Pancreas (tissue), 10 donors: ENCODE measurements around the gene SRPRA. TPM values are rescaled to one million over a fixed set of nuclear protein-coding genes. Genes with fewer than 3 reads are reported as not detected.
A peak's percentile ranks its signal among the peaks of the same experiment; 100 is the strongest.

Source experiments
- ATAC-seq, 4 donors: fragments of 200-7000 bp; cut with Tn5 transposase; one replicate each; pipeline versions ENCODE4 v1.8.0 to v1.9.1; 2020; ENCODE audit warnings: mild to moderate bottlenecking in 4 of 4, moderate library complexity in 4 of 4
- DNase-seq, 6 donors: peaks; one replicate each; pipeline ENCODE4 v3.0.0-alpha.2; 2020
- FAIRE-seq: peaks from 2 replicates; lab custom pipeline; 2012; peaks lifted over from hg19 to GRCh38; lab: Jason Lieb, UNC
- H3K27ac ChIP-seq, 4 donors: fragments of 200-600 bp; sonication (generic); 1 replicate in 3 of 4; 2 replicates in 1 of 4; pipeline versions ENCODE4 v1.5.0 to v1.8.0; 2020
- H3K27me3 ChIP-seq, 4 donors: fragments of 200-600 bp; one replicate each; pipeline ENCODE4 v1.8.0; 2021
- H3K36me3 ChIP-seq, 3 donors: fragments of 200-600 bp; sonication (generic) in 1 of 3; one replicate each; pipeline versions ENCODE4 v1.5.0 to v1.8.0; 2020 to 2021
- H3K4me1 ChIP-seq, 3 donors: fragments of 200-600 bp; one replicate each; pipeline ENCODE4 v1.8.0; 2021
- H3K4me3 ChIP-seq, 4 donors: fragments of 200-600 bp; sonication (generic) in 2 of 4; one replicate each; pipeline versions ENCODE4 v1.5.0 to v1.8.0; 2020 to 2021
- H3K9me3 ChIP-seq, 4 donors: fragments of 200-600 bp; one replicate each; pipeline ENCODE4 v1.8.0; 2021
- CTCF ChIP-seq, 4 donors: fragments of 200-600 bp; sonication (generic) in 3 of 4; IDR thresholded peaks; one replicate each; pipeline versions ENCODE4 v1.5.0 to v1.8.0; 2021; ENCODE audit warnings: antibody characterized with exemption in 4 of 4
- WGBS, 2 donors: extraction: QIAGEN DNeasy Blood & Tissue Kit; methylation state at CpG; one replicate each; pipeline ENCODE4 v1.1.7; 2013; 5-methylcytosine and 5-hydroxymethylcytosine counted together
- intact Hi-C, 3 donors: fragments of 100-400 bp; cut with DNase I; formaldehyde crosslinking; loops; one replicate each; pipeline versions ENCODE4 v1.11.1 to v1.14.2; 2022
- polyA plus RNA-seq, 2 donors: library from polyadenylated mRNA; stranded (reverse); fragments of 200-250 nt; gene quantifications; one replicate each; pipeline ENCODE4 v1.2.3, GENCODE V29; 2013
- total RNA-seq, 6 donors: library from RNA; stranded (reverse); fragmentation: NEBNext Ultra II Directional in 4 of 6; extraction: Animal tissue kit (Norgen Biotek cat#: 25700) in 4 of 6; gene quantifications; one replicate each; pipeline versions ENCODE4 v1.2.1 to v1.2.4, GENCODE V29; 2021 to 2023
- donor health status: healthy with polysubstance abuse.
- donor health status: DM: no; HTN: no; CAD: no; lungs with moderate emphysema.
- donor health status: DM: no; HTN: no; CAD: no.
- donor health status: control.
- donor health status: control.
- donor health status: Bipolar disorder and iron deficiency.
- donor health status: DM: yes; HTN: yes; CAD: no.
- donor health status: DM: no; HTN: no; CAD: no.
- donor health status: DM: no; HTN: no; CAD: no.
- donor health status: DM: yes; HTN: yes; CAD: no.

Gene SRPRA
- total and polyA plus RNA-seq, 8 donors = 76.5 to 178 (median 152) TPM

GRCh38 chr11:126253265-126253664 is 15.4 kb downstream of the SRPRA start:
- Histone ChIP-seq H3K4me1 (peaks cover 0 to 9% (median 6%) of the 10 kb centered on the region in 3 donors), H3K27me3 (no peaks in the 10 kb centered on the region), H3K27ac (no peak overlapping the region), H3K4me3 (no peak overlapping the region), H3K9me3 (no peaks in the 10 kb centered on the region), H3K36me3 (no peaks in the 10 kb centered on the region)
- FAIRE-seq = no peak
- ATAC-seq = peak in 3 of 4 donors; percentile 26 to 72 (median 60)
- no peak for DNase-seq
- no peak for TF ChIP-seq CTCF (IDR thresholded peaks at IDR 0.05)
- 41 to 44% methylated on average over 4 of the region's 4 CpGs for WGBS, 2 donors
- intact Hi-C loops = no loop called here

- Histone ChIP-seq H3K9me3 (no peaks in the 10 kb centered on the region), H3K27me3 (no peaks in the 10 kb centered on the region), H3K4me1 (no peaks in the 10 kb centered on the region), H3K36me3 (no peaks in the 10 kb centered on the region), H3K27ac (no peak overlapping the region), H3K4me3 (no peak overlapping the region)
- intact Hi-C loops = no loop called here
- DNase-seq (no peak), FAIRE-seq (no peak), ATAC-seq (no peak)
- no peak for TF ChIP-seq CTCF (IDR thresholded peaks at IDR 0.05)
- WGBS, 2 donors = 82 to 94% methylated on average over 2 of the region's 2 CpGs
Observed at GRCh38 chr11:126246636-126247035, 22.1 kb downstream of the SRPRA start.

- H3K27me3 ChIP-seq = no peaks in the 10 kb centered on the region
- WGBS, 2 donors = 84 to 97% methylated on average over 4 of the region's 4 CpGs
- DNase-seq (no peak), FAIRE-seq (no peak), ATAC-seq (no peak)
- no peak for TF ChIP-seq CTCF (IDR thresholded peaks at IDR 0.05)
- H3K4me3 ChIP-seq = no peak overlapping the region
- peaks cover 0 to 12% (median 10%) of the 10 kb centered on the region in 3 donors for H3K4me1 ChIP-seq
- H3K9me3 ChIP-seq = no peaks in the 10 kb centered on the region
- no peaks in the 10 kb centered on the region for H3K36me3 ChIP-seq
- intact Hi-C loops = no loop called here
- no peak overlapping the region for H3K27ac ChIP-seq
Observed at GRCh38 chr11:126233391-126233790, 35.3 kb downstream of the SRPRA start.

GRCh38 chr11:126232683-126233082 is 36.0 kb downstream of the SRPRA start:
- Histone ChIP-seq H3K9me3 (no peaks in the 10 kb centered on the region), H3K27ac (no peak overlapping the region), H3K4me1 (peaks cover 0 to 12% (median 10%) of the 10 kb centered on the region in 3 donors), H3K4me3 (no peak overlapping the region), H3K27me3 (no peaks in the 10 kb centered on the region), H3K36me3 (no peaks in the 10 kb centered on the region)
- TF ChIP-seq CTCF (IDR thresholded peaks at IDR 0.05) = no peak
- FAIRE-seq (no peak), DNase-seq (no peak), ATAC-seq (no peak)
- intact Hi-C loops = no loop called here
- 90 to 93% methylated on average over 3 of the region's 3 CpGs for WGBS, 2 donors

- intact Hi-C loops = no loop called here
- peak; percentile 23 for FAIRE-seq
- H3K27ac ChIP-seq = no peak overlapping the region
- 45 to 48% methylated on average over 6 of the region's 6 CpGs for WGBS, 2 donors
- TF ChIP-seq CTCF (IDR thresholded peaks at IDR 0.05) = no peak
- no peaks in the 10 kb centered on the region for H3K9me3 ChIP-seq
- H3K36me3 ChIP-seq = no peaks in the 10 kb centered on the region
- no peak overlapping the region for H3K4me3 ChIP-seq
- DNase-seq = no peak
- peaks cover 0 to 12% (median 10%) of the 10 kb centered on the region in 3 donors for H3K4me1 ChIP-seq
- peak; percentile 58 to 87 (median 74) for ATAC-seq
- H3K27me3 ChIP-seq = no peaks in the 10 kb centered on the region
Observed at GRCh38 chr11:126231725-126232459, 36.8 kb downstream of the SRPRA start.
